C4-2B (cell line): Measurements from ENCODE around the gene RPL26.

ENCODE experiments used
- CTCF ChIP-seq: fragments of 450-650 bp; conservative IDR thresholded peaks from 2 replicates; pipeline ENCODE4 v1.5.1; 2017; ENCODE audit warnings: mild to moderate bottlenecking
- ZFX ChIP-seq: fragments of 450-650 bp; IDR thresholded peaks from 2 replicates; pipeline ENCODE4 v1.6.1; 2017

GRCh38 chr17:8413328-8413727 is 30.3 kb upstream of the RPL26 start:
- TF ChIP-seq CTCF (no peak), ZFX (no peak)
